ENCODE measurements around the gene WFDC2.

The WFDC2 gene, protein sequence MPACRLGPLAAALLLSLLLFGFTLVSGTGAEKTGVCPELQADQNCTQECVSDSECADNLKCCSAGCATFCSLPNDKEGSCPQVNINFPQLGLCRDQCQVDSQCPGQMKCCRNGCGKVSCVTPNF

DNA sequence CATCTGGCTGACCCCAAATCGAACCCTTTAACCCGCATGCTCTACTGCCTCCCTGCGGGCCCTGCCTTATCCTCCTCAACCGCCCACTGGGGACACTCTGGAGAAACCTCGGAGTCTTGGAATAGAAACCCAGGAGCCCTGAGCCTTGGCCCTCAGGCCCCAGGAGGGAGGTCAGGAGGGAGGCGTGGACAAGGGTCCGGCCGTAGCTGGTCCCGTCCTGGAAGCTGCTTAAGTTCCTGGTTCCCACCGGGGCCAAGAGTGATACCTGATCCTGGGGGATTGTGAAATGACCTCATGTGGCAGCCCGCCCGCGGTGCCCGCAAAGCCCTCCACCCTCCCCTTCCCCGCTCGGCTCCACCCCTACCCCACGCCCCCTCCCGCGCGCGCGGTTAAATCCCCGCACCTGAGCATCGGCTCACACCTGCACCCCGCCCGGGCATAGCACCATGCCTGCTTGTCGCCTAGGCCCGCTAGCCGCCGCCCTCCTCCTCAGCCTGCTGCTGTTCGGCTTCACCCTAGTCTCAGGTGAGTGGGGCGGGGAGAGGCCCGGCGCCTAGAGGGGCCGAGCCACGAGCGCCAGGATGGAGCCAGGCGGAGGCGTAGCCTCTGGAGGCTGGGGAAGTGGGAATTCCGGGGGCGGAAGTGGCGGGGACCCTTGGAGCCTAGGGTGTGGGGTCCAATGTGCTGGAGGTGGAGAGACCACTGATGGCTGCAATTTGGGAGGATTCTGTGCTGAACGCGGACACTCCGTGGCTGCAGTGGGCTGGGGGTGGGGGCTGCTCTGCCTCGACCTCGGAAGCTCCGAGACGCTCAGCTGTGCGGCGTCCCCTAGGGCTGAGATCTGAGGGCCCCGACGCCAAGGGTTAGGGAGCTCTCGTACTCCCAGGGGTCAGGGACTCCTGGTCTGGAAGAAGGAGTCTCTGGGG is at the start of gene WFDC2:
TSS of gene WFDC2 (plus strand) at position 418 of the 926 bp plus-strand sequence. CDS start at position 447, 29 bp downstream.
- Histone ChIP-seq H3K27ac (peak within 1 kb of the TSS in 3 of 21 experiments; percentile 18 to 65 (median 26)), H3K4me3 (peak within 1 kb of the TSS; percentile 15 to 38 (median 29))

- peak overlapping the region in 6 of 21 experiments; percentile 3 to 76 (median 58) for H3K27ac ChIP-seq
- no peak overlapping the region for H3K4me3 ChIP-seq
Observed at GRCh38 chr20:45420125-45420524, 49.4 kb upstream of the WFDC2 start.

DNA sequence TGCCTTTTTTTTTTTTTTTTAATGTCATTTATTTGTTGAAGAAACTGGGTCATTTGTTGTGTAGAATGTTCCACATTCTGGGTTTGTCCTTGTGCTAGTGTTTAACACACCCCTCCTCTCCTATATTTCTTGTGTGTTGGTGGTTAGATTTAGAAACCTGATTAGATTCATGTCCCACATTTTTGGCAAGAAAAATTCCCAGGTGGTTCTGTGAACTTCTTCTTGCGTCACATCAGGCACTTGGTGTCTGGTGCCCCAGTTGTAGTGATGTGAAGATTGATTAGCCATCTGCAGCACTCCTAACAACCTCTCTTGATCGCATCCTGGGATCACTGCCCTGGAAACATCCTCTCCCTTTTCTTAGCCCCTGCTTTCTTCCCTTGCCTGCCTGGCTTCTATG is 45.9 kb upstream of the WFDC2 start:
- Histone ChIP-seq H3K27ac (no peak overlapping the region), H3K4me3 (no peak overlapping the region)

DNA sequence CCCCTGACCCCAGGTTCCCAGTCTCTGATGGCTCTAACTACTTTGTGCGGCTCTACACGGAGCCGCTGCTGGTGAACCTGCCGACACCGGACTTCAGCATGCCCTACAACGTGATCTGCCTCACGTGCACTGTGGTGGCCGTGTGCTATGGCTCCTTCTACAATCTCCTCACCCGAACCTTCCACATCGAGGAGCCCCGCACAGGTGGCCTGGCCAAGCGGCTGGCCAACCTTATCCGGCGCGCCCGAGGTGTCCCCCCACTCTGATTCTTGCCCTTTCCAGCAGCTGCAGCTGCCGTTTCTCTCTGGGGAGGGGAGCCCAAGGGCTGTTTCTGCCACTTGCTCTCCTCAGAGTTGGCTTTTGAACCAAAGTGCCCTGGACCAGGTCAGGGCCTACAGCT is 44.0 kb upstream of the WFDC2 start:
- H3K4me3 ChIP-seq: no peak overlapping the region
- peak overlapping the region in 3 of 21 experiments; percentile 17 to 75 (median 55) for H3K27ac ChIP-seq

- Histone ChIP-seq H3K4me3 (no peak overlapping the region), H3K27ac (peak overlapping the region in 10 of 21 experiments; percentile 6 to 75 (median 39))
Observed at GRCh38 chr20:45426320-45427016, 43.1 kb upstream of the WFDC2 start.

GRCh38 chr20:45427236-45428149 is 42.1 kb upstream of the WFDC2 start:
- peak overlapping the region in 4 of 21 experiments; percentile 5 to 44 (median 36) for H3K27ac ChIP-seq
- no peak overlapping the region for H3K4me3 ChIP-seq

DNA sequence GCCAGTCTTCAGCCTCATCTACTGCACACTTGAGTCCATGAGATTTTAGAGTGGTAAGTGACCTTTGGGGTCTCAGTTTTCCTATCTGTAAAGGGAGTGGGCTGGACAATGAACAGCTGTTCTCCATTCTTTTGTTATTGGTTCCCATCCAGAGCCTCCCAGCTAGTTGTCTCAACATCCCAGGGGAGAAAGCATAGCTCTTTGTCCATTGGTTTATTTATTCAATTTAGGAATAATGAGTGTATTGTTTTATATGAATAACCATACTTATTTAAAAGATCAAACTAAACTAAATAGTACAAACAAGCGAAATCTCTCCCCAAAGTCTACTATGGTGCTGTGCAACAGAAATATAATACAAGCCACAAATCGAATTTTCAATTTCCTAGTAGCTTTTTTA is 39.9 kb upstream of the WFDC2 start:
- Histone ChIP-seq H3K4me3 (no peak overlapping the region), H3K27ac (no peak overlapping the region)

DNA sequence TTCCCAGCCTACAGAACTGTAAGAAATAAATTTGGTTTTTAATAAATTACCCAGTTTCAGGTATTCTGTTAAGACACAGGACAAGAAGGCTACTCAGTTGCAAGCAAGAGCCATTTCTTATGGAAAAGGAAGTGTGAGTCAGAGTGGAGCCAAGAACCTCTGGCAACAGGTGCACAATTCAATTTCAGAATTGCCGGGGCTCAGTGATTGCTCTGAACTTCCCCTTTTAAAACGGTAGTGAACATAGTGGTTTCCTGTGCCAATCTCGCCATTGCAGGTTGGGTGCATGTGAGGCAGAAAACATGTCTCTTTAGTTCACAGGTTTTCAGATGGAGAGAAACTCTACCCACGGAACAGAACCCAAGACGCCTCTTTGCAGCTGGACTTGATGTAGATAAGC is 37.3 kb upstream of the WFDC2 start:
- no peak overlapping the region for H3K4me3 ChIP-seq
- H3K27ac ChIP-seq: no peak overlapping the region

GRCh38 chr20:45433316-45433715 is 36.2 kb upstream of the WFDC2 start:
- H3K27ac ChIP-seq: peak overlapping the region in 1 of 21 experiments; percentile 14

DNA sequence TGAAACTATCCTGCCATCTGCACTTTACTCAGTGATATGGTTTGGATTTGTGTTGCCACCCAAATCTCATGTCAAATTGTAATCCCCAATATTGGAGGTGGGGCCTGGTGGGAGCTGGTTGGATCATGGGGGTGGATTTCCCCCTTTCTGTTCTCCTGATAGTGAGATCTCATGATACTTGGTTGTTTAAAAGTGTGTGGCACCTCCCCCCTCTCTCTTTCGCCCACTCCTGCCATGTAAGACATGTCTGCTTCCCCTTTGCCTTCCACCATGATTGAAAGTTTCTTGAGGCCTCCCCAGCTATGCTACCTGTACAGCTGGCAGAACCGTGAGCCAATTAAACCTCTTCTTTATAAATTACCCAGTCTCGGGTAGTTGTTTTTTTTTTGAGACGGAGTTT is 35.6 kb upstream of the WFDC2 start:
- H3K27ac ChIP-seq: no peak overlapping the region
- H3K4me3 ChIP-seq: no peak overlapping the region

More at GRCh38 chr20:45433316-45433715, 36.2 kb upstream of the WFDC2 start:
- no peak overlapping the region for H3K4me3 ChIP-seq

DNA sequence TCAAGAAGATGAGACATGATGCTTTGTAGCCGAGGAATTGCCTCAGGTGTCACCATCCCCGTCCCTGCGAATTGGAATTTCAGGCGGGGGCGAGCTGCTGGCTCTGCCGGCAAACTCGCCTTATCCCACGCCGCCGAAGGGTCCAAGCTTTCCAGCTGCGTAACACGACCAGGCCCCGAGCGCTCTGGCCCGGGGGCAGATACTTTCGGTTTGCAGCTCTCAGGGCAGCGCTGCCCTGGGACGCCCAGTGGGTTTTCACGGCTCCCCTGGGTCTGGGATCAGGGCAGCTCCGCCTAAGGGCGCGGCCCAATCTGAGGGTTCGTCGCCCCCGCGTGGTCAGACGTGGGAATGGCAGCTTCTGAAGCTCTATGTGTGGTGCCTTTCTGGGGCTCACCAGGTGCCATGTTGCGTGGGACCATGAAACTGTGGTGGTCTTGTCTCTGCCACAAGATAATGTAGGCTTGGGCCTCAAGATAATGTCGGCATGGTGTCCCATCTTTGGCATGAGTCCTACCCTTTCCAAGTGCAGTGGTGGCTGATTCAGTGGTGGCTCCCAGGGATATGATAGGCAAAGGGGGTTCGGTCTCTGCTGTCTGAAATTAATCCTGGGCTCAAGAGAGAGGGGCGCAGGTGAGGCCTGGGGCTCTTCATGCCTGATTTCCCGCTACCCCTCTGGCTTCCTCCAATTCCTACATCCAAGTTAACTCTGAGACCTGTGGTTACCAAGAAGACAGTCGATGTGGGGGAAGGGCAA is 32.6 kb upstream of the WFDC2 start:
- H3K4me3 ChIP-seq: peak overlapping the region; percentile 32 to 55 (median 48)
- peak overlapping the region in 17 of 21 experiments; percentile 23 to 83 (median 66) for H3K27ac ChIP-seq

DNA sequence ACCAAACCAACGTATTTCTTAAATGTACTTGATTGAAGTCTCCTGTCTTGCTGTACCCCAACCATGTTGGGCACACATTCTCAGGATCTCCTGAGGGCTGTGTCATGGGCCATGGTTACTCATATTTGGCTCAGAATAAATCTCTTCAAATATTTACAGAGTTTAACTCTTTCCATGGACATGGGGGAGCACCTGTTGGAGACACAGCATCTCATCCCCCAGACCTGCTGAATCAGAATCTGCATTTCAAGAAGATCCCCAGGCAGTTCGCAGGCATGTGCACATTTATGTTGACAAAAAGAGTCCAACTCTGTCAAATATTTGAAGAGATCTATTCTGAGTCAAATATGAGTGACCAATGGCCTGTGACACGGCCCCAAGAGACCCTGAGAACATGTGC is 29.1 kb upstream of the WFDC2 start:
- no peak overlapping the region for H3K4me3 ChIP-seq
- no peak overlapping the region for H3K27ac ChIP-seq

DNA sequence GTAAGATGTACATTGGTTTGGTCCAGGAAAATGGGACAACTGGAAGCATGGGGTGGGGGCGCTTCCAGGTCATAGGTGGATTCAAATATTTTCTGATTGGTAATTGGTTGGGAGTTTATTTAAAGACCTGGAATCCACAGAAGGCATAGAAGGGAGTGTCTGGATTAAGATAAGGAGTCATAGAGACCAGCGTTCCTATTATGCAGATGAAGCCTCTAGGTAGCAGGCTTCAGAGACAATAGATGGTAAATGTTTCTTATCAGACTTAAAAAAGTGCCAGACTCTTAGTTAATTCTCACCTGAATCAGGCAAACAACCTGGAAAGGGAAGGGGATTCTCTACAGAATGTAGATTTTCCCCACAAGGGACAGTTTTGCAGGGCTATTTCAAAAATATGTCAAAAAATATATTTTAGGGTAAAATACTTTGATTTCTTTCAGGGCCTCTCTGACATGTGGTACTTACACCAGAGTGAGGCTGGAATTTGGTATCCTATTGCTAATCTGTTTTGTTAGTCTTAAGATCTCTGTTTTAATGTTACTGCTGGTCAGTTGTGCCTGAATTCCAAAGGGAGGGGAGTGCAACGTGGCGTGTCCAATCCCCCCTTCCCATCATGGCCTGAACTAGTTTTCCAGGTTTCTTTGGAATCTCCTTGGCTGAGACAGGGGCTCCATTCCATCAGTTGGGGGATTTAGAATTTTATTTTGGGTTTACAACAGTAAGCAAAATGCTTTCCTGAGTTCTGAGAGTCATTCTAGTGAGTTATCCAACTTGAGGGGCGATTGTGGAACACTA is 28.5 kb upstream of the WFDC2 start:
- Histone ChIP-seq H3K27ac (no peak overlapping the region), H3K4me3 (no peak overlapping the region)

- Histone ChIP-seq H3K4me3 (no peak overlapping the region), H3K27ac (no peak overlapping the region)
Observed at GRCh38 chr20:45441746-45442145, 27.8 kb upstream of the WFDC2 start.

DNA sequence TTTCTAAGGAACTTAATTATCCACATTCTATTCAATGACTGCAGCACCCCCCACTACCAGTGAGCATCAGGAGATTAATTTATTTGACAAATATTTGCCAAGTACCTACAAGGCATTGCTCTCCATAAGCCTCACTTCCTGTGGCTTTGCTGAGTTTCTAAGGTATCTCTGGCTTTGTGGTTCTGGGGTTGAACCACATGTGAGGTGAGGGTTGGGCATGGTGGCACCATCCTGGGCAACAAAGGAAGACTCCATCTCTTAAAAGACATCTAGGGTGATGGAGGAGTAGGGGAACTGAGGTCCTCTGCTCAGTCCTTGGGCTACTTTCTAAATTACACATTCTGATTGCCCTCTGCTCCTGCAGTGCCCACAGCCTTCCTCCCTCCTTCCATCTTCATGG is 25.5 kb upstream of the WFDC2 start:
- Histone ChIP-seq H3K4me3 (no peak overlapping the region), H3K27ac (no peak overlapping the region)

- Histone ChIP-seq H3K27ac (no peak overlapping the region), H3K4me3 (no peak overlapping the region)
Observed at GRCh38 chr20:45445805-45446562, 23.6 kb upstream of the WFDC2 start.

DNA sequence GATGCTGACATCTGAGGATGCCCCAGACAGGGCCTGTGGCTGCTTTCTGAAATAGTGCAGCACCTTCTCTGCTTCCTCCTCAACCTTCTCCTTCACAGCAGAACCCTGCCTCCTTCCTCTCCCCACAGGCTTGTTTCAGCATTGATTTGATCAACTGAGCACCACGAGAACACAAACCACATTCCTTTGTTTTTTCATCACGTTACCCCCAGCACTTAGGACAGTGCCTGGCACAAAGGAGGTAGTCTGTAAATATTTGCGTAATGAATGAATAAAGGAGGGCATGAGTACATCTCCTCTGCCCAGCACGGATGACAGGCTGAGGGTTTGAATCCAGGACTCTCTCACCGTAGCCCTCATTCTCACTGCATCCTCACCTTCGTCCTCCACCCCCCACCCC is 21.3 kb upstream of the WFDC2 start:
- Histone ChIP-seq H3K27ac (no peak overlapping the region), H3K4me3 (no peak overlapping the region)

Measured in skin epidermis (tissue), 12 donors.